ENCODE measurements around the gene BLOC1S1. TPM values are rescaled to one million over a fixed set of nuclear protein-coding genes. Genes with fewer than 3 reads are reported as not detected.

Gene BLOC1S1
- total RNA-seq, 1 donor from 2014 or later: 173 TPM

DNA sequence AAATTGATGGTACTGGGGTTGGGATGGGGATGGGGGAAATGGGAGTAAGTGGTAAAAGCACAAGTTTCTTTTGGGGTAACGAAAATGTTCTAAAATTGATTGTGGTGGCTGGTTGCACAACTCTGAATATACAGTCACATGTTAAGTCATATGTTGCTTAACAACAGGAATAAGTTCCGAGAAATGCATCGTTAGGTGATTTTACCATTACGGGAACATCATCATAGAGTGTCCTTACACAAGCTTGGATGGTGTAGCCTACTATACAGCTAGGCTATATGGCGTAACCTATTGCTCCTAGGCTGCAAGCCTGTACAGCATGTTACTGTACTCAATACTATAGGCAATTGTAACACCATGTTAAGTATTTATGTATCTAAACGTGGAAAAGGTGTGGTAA, 39.1 kb upstream of the BLOC1S1 start:
- intact Hi-C loops (cut with DNase I): no loop called here
- no peak overlapping the region for H3K27ac ChIP-seq
- H3K27me3 ChIP-seq: no peaks in the 10 kb centered on the region
- peaks cover 7% of the 10 kb centered on the region for H3K4me1 ChIP-seq
- TF ChIP-seq, protein P1, sequence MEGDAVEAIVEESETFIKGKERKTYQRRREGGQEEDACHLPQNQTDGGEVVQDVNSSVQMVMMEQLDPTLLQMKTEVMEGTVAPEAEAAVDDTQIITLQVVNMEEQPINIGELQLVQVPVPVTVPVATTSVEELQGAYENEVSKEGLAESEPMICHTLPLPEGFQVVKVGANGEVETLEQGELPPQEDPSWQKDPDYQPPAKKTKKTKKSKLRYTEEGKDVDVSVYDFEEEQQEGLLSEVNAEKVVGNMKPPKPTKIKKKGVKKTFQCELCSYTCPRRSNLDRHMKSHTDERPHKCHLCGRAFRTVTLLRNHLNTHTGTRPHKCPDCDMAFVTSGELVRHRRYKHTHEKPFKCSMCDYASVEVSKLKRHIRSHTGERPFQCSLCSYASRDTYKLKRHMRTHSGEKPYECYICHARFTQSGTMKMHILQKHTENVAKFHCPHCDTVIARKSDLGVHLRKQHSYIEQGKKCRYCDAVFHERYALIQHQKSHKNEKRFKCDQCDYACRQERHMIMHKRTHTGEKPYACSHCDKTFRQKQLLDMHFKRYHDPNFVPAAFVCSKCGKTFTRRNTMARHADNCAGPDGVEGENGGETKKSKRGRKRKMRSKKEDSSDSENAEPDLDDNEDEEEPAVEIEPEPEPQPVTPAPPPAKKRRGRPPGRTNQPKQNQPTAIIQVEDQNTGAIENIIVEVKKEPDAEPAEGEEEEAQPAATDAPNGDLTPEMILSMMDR (IDR thresholded peaks at IDR 0.05): no peak
- TF ChIP-seq POLR2A (IDR thresholded peaks at IDR 0.05) (no peak), POLR2AphosphoS5 (IDR thresholded peaks at IDR 0.05; ENCODE audit: insufficient read depth in 1 of 2, low read depth in 1 of 2) (no peak)
- H3K9me3 ChIP-seq: no peaks in the 10 kb centered on the region
- no peak for DNase-seq (ENCODE audit: extremely low spot score in 2 of 2)
- H3K4me3 ChIP-seq: no peak overlapping the region
- no peaks in the 10 kb centered on the region for H3K36me3 ChIP-seq

DNA sequence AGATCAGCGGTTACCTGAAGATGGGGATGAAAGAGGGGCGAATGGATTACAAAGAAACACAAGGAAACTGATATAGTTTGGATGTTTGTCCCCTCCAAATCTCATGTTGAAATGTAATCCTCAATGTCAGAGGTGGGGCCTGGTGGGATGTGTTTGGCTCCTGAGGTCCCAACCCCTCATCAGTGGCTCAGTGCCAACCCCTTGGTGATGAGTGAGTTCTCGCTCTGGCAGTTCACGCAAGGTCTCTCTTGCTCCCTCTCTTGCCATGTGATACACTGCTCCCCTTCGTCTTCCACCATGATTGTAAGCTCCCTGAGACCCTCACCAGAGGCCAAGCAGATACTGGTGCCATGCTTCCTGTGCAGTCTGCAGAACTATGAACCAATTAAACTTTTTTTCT, 36.2 kb upstream of the BLOC1S1 start:
- no peak for DNase-seq (ENCODE audit: extremely low spot score in 2 of 2)
- TF ChIP-seq POLR2A (IDR thresholded peaks at IDR 0.05) (no peak), POLR2AphosphoS5 (IDR thresholded peaks at IDR 0.05; ENCODE audit: insufficient read depth in 1 of 2, low read depth in 1 of 2) (no peak)
- TF ChIP-seq, protein P1 (IDR thresholded peaks at IDR 0.05): no peak
- no peak overlapping the region for H3K4me3 ChIP-seq
- H3K4me1 ChIP-seq: peaks cover 12% of the 10 kb centered on the region
- no peaks in the 10 kb centered on the region for H3K36me3 ChIP-seq
- no peak overlapping the region for H3K27ac ChIP-seq
- no peaks in the 10 kb centered on the region for H3K9me3 ChIP-seq
- intact Hi-C loops (cut with DNase I): no loop called here
- H3K27me3 ChIP-seq: no peaks in the 10 kb centered on the region

DNA sequence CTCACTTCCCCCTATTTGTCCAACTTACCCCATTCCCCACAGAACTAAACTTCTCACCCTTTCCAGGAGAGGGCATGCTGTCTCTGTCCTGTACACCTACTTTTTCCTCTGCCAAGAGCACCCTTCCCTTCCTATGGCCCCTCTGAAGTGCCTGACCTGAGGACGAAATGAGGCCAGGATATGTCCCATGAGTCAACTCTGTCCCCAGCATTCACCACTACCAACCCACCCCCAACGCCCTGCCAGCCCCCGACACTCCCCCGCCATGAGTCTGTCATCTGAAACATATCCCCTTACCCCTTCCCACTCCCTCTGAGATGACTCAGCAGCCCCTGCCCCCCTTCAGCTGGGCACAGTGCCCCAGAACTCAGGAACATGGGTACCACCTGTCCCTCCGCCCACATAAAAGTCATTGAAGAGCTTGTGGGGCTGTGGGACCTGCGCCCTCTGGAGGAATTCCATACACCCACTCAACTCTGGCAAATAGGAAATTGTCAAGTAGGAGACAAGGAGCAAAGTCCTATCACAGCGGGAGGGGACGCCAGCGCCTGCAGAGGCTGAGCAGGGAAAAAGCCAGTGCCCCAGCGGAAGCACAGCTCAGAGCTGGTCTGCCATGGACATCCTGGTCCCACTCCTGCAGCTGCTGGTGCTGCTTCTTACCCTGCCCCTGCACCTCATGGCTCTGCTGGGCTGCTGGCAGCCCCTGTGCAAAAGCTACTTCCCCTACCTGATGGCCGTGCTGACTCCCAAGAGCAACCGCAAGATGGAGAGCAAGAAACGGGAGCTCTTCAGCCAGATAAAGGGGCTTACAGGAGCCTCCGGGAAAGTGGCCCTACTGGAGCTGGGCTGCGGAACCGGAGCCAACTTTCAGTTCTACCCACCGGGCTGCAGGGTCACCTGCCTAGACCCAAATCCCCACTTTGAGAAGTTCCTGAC, 34.4 kb upstream of the BLOC1S1 start:
- TF ChIP-seq POLR2AphosphoS5 (IDR thresholded peaks at IDR 0.05; ENCODE audit: insufficient read depth in 1 of 2, low read depth in 1 of 2) (no peak), POLR2A (IDR thresholded peaks at IDR 0.05) (no peak)
- TF ChIP-seq, protein P1 (IDR thresholded peaks at IDR 0.05): no peak
- Histone ChIP-seq H3K27me3 (no peaks in the 10 kb centered on the region), H3K9me3 (no peaks in the 10 kb centered on the region), H3K4me3 (no peak overlapping the region), H3K27ac (no peak overlapping the region), H3K36me3 (no peaks in the 10 kb centered on the region), H3K4me1 (peaks cover 12% of the 10 kb centered on the region)
- no peak for DNase-seq (ENCODE audit: extremely low spot score in 2 of 2)
- intact Hi-C loops (cut with DNase I): no loop called here

DNA sequence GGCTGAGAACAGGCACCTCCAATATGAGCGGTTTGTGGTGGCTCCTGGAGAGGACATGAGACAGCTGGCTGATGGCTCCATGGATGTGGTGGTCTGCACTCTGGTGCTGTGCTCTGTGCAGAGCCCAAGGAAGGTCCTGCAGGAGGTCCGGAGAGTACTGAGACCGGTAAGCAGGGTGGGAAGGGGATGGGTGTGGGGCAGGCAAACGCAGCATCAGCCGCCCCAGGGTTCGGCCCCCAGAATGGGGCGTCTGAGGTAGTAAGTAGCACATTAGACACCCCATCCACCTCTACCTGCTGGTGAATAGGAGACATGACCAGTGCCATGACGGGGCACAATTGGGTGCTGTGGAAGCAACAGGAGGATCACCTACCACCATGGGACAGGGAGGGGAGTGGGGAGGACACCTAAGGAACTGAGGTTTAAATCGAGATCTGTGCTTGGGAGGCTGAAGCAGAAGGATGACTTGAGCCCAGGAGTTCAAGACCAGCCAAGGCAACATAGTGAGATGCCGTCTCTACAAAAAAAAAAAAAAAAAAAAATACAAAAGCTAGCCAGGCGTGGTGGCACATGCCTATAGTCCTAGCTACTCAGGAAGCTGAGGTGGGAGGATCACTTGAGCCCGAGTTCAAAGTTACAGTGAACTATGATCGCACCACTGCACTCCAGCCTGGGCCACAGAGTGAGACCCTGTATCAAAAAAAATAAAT, 33.6 kb upstream of the BLOC1S1 start:
- Histone ChIP-seq H3K36me3 (no peaks in the 10 kb centered on the region), H3K4me1 (peaks cover 12% of the 10 kb centered on the region), H3K9me3 (no peaks in the 10 kb centered on the region), H3K27me3 (no peaks in the 10 kb centered on the region), H3K27ac (no peak overlapping the region), H3K4me3 (no peak overlapping the region)
- intact Hi-C loops (cut with DNase I): no loop called here
- TF ChIP-seq, protein P1 (IDR thresholded peaks at IDR 0.05): no peak
- TF ChIP-seq POLR2A (IDR thresholded peaks at IDR 0.05) (no peak), POLR2AphosphoS5 (IDR thresholded peaks at IDR 0.05; ENCODE audit: insufficient read depth in 1 of 2, low read depth in 1 of 2) (no peak)
- no peak for DNase-seq (ENCODE audit: extremely low spot score in 2 of 2)

Measured in vagina (tissue), 2 donors.